Tibial artery (tissue), 4 donors: ENCODE results near the gene TDRD10.

Source experiments
- DNase-seq, 2 donors: peaks; one replicate each; pipeline ENCODE4 v3.0.0-alpha.2; 2019
- H3K27ac ChIP-seq, 2 donors: fragments of 200-600 bp; sonication (generic) in 1 of 2; 1 replicate in 1 of 2; 2 replicates in 1 of 2; pipeline ENCODE4 v1.5.1; 2018 to 2019; ENCODE audit warnings: mild to moderate bottlenecking in 1 of 2
- H3K27me3 ChIP-seq, 2 donors: fragments of 200-600 bp; sonication (generic) in 1 of 2; one replicate each; pipeline versions ENCODE4 v1.5.1 to v1.6.0; 2016 to 2019
- H3K36me3 ChIP-seq, 3 donors: fragments of 200-600 bp; sonication (generic) in 2 of 3; one replicate each; pipeline ENCODE4 v1.5.1; 2016 to 2019; ENCODE audit warnings: mild to moderate bottlenecking in 2 of 3
- H3K4me1 ChIP-seq, 4 donors: fragments of 200-600 bp; sonication (generic) in 2 of 4; 1 replicate in 3 of 4; 2 replicates in 1 of 4; pipeline ENCODE4 v1.5.1; 2016 to 2019
- H3K4me3 ChIP-seq, 2 donors: fragments of 200-600 bp; sonication (generic) in 1 of 2; 1 replicate in 1 of 2; 2 replicates in 1 of 2; pipeline ENCODE4 v1.5.1; 2018 to 2019; ENCODE audit warnings: mild to moderate bottlenecking in 2 of 2
- H3K9me3 ChIP-seq, 3 donors: fragments of 200-600 bp; sonication (generic) in 1 of 3; one replicate each; pipeline ENCODE4 v1.5.1; 2016 to 2019
- intact Hi-C: fragments of 100-400 bp; cut with DNase I; formaldehyde crosslinking; loops from one replicate; pipeline ENCODE4 v1.15.0; 2023; ENCODE audit warnings: low total_unique reads
- TF ChIP-seq, protein P1 (sequence below), 2 experiments: fragments of 200-600 bp in 1 of 2; fragments of 450-650 bp in 1 of 2; IDR thresholded peaks; one replicate each; pipeline ENCODE4 v1.5.1; 2017 to 2019; ENCODE audit warnings: antibody characterized with exemption in 2 of 2, mild to moderate bottlenecking in 1 of 2, moderate library complexity in 1 of 2

TDRD10 gene, protein sequence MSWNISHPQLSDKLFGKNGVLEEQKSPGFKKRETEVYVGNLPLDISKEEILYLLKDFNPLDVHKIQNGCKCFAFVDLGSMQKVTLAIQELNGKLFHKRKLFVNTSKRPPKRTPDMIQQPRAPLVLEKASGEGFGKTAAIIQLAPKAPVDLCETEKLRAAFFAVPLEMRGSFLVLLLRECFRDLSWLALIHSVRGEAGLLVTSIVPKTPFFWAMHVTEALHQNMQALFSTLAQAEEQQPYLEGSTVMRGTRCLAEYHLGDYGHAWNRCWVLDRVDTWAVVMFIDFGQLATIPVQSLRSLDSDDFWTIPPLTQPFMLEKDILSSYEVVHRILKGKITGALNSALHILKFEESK

DNA sequence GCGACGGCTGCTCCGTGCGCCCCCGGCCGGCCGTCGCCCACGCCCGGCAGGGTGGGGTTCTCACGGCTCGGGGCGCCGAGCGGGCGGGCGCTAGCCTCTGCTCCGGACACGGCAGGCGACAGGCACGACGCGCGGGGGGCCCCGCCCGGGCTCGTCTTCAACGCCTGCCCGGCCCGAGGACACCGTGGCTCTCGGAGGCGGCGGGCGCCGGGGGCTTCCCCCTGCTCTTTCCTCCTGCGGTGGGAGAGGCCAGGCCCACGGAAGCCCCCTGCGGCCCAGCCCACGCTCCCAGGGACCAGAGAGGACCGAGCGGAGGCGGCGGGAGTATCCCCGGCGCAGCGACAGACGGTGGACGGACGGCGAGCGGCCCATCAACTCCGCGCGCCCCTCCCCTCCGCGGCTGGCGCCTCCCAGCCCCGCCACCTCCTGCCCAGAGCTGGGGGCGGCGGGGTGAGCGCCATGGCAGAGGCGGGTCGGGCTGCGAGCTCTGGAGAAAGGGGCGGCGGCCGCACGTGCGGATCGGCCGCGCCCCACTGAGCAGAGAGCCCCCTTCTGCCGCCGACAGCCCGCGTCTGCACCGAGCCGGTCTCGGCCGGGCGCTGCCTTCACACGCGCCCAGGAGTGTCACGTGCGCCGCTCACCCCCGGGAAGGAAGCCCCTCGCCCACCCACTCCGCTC, at the start of gene TDRD10, which contains the start of gene SHE:
TSS of gene TDRD10 (plus strand) at position 154 of the 678 bp plus-strand sequence. CDS start 4,685 bp downstream, outside the sequence.
TSS of gene SHE (minus strand) at position 347 of the 678 bp plus-strand sequence. CDS start 386 bp downstream, outside the sequence.
- TF ChIP-seq, protein P1, sequence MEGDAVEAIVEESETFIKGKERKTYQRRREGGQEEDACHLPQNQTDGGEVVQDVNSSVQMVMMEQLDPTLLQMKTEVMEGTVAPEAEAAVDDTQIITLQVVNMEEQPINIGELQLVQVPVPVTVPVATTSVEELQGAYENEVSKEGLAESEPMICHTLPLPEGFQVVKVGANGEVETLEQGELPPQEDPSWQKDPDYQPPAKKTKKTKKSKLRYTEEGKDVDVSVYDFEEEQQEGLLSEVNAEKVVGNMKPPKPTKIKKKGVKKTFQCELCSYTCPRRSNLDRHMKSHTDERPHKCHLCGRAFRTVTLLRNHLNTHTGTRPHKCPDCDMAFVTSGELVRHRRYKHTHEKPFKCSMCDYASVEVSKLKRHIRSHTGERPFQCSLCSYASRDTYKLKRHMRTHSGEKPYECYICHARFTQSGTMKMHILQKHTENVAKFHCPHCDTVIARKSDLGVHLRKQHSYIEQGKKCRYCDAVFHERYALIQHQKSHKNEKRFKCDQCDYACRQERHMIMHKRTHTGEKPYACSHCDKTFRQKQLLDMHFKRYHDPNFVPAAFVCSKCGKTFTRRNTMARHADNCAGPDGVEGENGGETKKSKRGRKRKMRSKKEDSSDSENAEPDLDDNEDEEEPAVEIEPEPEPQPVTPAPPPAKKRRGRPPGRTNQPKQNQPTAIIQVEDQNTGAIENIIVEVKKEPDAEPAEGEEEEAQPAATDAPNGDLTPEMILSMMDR (IDR thresholded peaks at IDR 0.05) = no peak
- Histone ChIP-seq H3K27ac (peak within 1 kb of the TSS in 1 of 2 donors; percentile 35), H3K4me3 (peak within 1 kb of the TSS; percentile 41 to 54), H3K4me1 (peaks cover 0 to 17% (median 11%) of the 10 kb centered on the region in 4 donors), H3K36me3 (no peaks in the 10 kb centered on the region), H3K27me3 (peaks cover 0 to 66% of the 10 kb centered on the region in 2 donors), H3K9me3 (peaks cover 0 to 7% (median 3%) of the 10 kb centered on the region in 3 donors)
- intact Hi-C loops = no loop called here
- DNase-seq = peak in 1 of 2 donors; percentile 36

DNA sequence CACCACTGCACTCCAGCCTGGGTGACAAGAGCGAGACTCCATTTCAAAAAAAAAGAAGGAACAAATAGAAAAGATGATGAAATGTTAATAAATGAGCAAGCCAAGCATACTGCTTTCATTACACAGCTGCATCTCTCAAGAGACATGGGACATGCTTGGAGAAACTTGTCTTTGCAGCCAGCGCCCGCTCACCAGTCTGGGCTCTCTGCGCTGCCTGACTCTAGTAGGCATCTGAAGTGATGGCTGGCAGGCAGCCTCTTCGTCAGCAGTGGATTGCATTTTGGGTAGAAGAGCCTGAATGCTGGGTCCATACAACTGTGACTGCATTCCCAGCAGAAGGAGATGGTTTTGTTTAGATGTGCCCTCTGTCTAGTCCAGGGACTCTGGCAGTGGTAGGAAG, 48.9 kb upstream of the TDRD10 start:
- no peak overlapping the region for H3K27ac ChIP-seq
- intact Hi-C loops = no loop called here
- DNase-seq = no peak
- H3K4me1 ChIP-seq = peaks cover 0 to 11% (median 1%) of the 10 kb centered on the region in 4 donors
- no peaks in the 10 kb centered on the region for H3K9me3 ChIP-seq
- no peak overlapping the region for H3K4me3 ChIP-seq
- H3K36me3 ChIP-seq = peaks cover 54 to 97% (median 60%) of the 10 kb centered on the region in 3 donors
- H3K27me3 ChIP-seq = no peaks in the 10 kb centered on the region
- TF ChIP-seq, protein P1 (IDR thresholded peaks at IDR 0.05) = no peak

DNA sequence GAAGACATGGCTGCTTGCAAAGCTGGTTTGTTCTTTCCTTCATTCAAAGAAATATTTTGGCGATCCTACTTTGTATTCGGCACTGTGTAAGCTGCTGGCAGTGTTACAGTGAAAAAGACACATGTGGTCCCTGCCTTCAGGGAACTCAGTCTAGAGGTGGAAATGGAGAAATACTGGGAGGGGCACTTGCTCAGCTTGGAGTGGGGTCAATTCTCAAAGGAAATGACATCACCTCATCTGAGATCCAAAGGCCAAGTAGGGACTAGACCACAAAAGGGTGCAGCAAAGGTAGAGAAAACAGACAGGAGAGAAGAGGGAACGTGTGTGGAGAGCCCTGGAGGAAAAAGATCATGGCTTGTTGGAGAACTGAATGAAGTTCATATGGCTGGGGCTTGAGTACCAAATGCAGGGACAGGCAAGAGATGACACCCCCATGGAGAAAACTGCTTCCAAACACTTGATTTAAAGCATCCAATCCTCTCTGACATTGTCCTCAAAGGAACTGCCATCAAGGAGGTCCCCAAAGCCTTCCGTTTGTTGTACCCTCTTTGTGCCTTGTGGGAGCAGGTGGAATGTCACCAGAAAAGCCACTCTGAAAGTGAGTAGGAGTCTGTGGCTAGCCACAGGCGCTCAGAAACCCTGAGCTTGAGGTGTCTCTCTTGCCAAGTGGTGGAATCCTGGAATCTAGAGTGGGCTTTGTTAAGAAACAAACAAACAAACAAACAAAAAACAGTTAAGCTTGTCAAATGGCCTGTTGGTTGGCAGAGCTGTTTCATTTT, 48.3 kb upstream of the TDRD10 start:
- DNase-seq = no peak
- H3K9me3 ChIP-seq = no peaks in the 10 kb centered on the region
- H3K36me3 ChIP-seq = peaks cover 49 to 97% (median 60%) of the 10 kb centered on the region in 3 donors
- no peaks in the 10 kb centered on the region for H3K27me3 ChIP-seq
- TF ChIP-seq, protein P1 (IDR thresholded peaks at IDR 0.05) = no peak
- no peak overlapping the region for H3K4me3 ChIP-seq
- H3K4me1 ChIP-seq = peaks cover 0 to 11% (median 1%) of the 10 kb centered on the region in 4 donors
- intact Hi-C loops = no loop called here
- no peak overlapping the region for H3K27ac ChIP-seq

- Histone ChIP-seq H3K9me3 (no peaks in the 10 kb centered on the region), H3K36me3 (peaks cover 45 to 97% (median 60%) of the 10 kb centered on the region in 3 donors), H3K4me3 (no peak overlapping the region), H3K4me1 (peaks cover 0 to 11% (median 1%) of the 10 kb centered on the region in 4 donors), H3K27me3 (no peaks in the 10 kb centered on the region), H3K27ac (no peak overlapping the region)
- TF ChIP-seq, protein P1 (IDR thresholded peaks at IDR 0.05) = no peak
- no peak for DNase-seq
- intact Hi-C loops = no loop called here
Measured at GRCh38 chr1:154454386-154455120, 47.5 kb upstream of the TDRD10 start.

- Histone ChIP-seq H3K4me1 (peaks cover 0 to 11% (median 1%) of the 10 kb centered on the region in 4 donors), H3K4me3 (no peak overlapping the region), H3K27me3 (no peaks in the 10 kb centered on the region), H3K36me3 (peaks cover 36 to 95% (median 39%) of the 10 kb centered on the region in 3 donors), H3K27ac (no peak overlapping the region), H3K9me3 (no peaks in the 10 kb centered on the region)
- peak in 1 of 2 donors; percentile 32 for DNase-seq
- intact Hi-C loops = no loop called here
- TF ChIP-seq, protein P1 (IDR thresholded peaks at IDR 0.05) = no peak
Measured at GRCh38 chr1:154456631-154457030, 45.4 kb upstream of the TDRD10 start.
